NCI-H1092 (cell line): ENCODE data around the gene DLGAP1.
"Not testable (repeated sequence)": the region's sequence is repeated elsewhere in the genome, so short reads cannot be mapped to it uniquely, and the experiment has no call there.

Experiments used
- DNase-seq: peaks from one replicate; lab custom pipeline; 2025; lab: John Stamatoyannopoulos, UW

Gene DLGAP1

GRCh38 chr18:4385876-4386275, 69.2 kb downstream of the DLGAP1 start:
- no peak for DNase-seq

DNA sequence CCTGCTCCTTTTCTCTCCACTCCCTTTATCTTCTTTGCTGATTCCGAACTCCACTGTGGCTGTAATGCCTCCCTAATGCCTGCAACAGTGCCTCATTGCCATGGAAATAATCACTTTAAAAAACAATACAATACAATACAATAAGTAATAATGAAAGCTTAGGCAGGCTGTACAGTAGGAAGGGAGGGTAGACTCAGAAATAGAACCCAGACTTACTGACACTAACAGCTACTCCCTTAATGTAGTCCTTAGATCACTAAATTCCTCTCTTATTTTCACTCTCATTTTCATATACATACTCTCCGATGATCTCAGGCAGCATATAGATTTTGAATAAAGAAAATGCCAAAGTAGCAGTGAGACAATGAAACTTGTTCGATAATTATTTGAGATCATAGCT, 70.2 kb downstream of the DLGAP1 start:
- no peak for DNase-seq

DNA sequence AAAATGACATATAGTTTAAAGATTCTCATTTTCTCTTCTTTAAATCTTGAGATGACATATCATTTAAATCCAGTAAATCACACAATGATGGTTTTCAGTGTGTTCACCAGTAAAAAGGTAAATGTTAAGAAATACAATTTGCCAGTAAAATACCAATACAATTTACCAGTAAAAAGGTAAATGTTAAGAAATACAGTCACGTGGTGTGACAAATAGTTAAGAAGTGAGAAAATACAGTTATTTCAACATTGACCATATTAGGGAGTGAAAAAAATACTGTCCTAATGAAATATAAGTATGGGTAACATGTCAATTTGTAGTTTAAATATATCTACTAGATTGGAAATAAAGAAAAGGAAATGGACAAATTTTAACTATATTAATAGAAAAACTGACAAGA, 80.5 kb downstream of the DLGAP1 start:
- DNase-seq: no peak

DNA sequence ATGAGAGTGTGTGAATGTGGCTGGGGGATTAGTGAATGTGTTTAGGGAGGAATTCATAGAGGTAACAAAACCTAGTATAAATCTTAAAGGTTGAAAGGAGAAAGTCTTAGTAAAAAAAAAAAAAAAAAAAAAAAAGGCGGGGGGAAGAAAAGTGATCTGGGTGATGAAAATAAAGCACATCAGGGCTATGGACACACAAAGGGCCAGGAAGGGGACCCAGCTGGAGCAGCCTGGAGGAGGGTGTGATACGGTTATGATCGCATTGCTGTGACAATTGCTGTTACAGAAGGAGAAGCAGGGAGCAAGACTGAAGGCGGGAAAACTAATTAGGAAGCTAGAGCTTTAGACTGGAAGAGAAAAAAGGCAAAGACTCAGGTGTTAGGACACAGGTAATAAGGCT, 85.4 kb downstream of the DLGAP1 start:
- no peak for DNase-seq

DNA sequence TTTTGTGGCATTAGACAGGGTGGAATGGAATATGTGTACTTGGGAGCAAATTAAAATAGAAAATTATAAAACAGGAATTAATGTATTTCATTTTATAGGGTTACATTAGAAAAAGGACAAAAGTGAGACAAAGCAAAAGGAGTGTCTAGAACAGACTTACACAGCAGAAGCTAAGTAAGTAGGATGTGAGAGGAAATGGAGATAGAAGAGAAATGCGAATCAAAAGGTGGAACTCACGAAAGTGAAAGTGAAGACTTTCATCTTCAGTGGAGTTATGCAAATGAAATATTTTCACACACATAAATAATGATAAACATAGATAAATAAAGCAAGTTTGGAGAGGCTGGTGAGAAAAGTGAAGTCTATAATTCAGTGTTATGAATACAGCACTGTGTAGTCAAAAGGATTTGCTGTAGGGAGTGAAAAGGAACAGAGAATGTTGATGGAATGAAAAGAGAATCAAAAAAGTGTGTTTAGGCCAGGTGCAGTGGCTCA, 94.8 kb downstream of the DLGAP1 start:
- no peak for DNase-seq

GRCh38 chr18:4358618-4359017, 96.5 kb downstream of the DLGAP1 start:
- DNase-seq: no peak

GRCh38 chr18:4357579-4357978, 97.5 kb downstream of the DLGAP1 start:
- no peak for DNase-seq

DNA sequence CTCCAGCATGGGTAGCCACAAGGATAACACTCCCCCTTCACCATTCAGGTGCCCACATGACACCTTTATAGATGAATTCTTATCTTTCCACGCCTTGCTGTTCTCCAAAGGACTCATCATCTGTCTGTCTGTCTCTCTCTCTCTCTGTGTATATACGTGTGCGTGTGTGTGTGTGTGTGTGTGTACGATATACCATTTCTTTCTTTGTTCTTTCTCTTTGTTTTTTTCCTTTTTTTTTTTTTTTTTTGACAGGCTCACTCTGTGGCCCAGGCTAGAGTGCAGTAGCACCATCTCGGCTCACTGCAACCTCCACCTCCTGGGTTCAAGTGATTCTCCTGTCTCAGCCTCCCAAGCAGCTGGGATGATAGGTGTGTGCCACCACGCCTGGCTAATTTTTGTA, 98.2 kb downstream of the DLGAP1 start:
- no peak for DNase-seq

DNA sequence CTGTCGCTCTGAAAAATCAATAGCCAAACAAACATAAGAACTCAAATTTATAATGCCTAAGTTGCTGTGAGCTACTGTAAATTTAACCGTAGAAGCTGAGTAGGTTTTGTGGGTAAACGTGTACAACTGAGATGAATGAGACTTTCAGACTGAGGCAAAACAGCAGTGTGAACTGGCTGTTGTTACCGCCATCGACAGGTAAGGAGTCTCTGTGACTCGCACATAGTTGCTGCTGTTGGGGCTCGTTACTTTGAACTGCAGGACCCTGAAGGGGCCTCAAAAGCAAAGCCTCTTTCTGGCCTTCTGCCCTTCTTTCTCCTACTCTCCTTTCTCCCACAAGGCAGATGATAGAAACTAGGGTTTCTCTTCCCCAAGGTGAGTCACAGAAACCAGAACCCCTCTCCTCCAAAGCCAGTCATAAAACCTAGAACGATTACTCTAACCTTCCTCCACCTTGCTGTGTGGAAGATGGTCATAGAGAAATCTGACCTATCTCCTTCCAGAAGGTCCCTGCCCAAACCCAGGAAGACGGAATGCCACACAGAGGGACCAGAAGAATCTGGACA, 101.2 kb downstream of the DLGAP1 start:
- no peak for DNase-seq

DNA sequence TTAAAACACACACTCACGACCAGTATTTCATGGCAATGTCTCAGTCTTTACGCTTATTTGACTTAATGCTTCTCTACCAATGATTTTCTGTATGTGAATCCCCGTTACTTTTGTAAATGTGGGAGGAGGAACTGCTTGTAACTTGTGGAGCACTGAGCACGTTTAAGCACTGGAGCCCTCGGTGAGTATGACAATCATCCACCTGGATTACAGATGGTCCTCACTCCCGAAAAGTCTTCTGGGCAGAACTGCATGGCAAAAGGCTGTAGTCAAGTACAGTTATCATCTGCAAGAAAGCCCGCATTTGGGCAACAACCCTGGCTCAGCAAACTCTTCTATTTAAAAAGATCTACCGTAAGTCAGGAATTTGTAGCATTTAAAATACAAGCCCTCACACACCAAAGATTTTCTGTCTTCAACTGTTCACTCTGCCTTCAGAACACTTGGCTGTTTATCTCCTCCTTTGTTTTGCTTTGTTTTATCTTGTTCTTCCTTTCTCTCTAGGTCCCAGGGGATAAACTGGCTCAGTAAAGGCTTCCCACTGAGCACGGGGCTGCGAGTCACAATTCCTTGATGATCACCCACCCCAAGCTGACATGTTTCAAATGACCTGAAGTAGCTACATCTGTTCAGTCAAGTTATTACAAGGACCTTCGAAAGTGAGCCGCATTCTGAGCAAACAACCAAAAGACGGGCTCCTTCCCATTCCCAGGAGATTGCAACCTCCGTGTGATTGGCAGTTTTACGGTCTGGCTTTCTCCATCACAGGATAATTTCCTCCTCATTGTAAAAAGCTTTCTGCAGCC, 102.2 kb downstream of the DLGAP1 start:
- no peak for DNase-seq

DNA sequence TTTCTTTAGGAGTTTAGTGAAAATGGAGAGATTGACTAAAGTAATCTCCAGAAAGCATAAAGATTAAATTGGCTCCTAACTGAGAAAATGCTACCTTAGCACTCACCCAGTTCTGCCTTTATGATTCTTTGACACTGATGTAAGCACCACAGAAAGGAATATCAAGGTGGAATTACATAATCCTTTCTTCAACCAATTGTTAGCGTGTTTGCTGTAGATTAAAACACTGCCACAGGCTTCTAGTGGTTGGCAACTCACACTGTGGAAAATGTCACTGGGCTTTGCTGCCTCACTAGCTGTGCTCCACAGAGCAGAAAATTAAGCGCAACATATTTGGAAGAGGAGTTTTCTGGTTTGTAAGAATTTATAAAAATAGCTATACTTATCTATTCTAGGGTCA, 104.1 kb downstream of the DLGAP1 start:
- no peak for DNase-seq

DNA sequence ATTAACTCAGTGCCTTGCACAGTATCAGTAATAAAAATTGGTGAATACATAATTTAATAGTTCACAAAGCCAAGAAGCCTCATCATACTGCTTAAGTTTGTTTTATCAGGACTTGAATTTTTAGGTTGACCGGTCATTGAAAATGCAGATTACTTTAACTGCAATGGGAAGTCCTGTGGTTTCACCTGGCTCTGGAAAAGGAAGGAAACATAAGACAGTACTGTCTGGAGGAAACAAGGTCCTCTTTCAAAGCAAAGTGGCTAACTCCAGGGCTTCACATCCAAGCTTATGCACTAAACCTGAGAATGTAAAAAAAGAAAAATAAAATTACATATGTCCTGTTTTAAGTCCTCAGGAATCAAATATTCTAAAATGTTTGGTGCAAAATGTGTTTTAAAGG, 119.7 kb downstream of the DLGAP1 start:
- no peak for DNase-seq

DNA sequence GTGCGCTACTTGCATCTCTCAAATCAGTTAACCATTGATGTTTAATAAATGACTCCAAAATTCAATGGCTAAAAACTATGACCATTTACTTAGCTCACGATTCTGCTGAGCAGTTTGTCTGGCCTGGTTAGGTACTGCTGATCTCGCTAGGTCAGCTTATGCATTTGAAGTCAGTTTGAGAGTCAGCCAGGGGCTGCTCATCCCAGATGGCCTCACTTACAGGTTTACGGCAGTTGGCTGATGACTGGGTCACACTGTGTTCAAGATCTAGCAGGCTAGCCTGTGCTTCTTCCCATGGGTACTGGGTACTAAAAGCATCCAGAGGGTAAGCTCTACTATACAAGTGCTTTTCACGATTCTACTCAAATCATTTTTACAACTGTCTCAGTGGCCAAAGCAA, 122.1 kb downstream of the DLGAP1 start:
- DNase-seq: no peak

GRCh38 chr18:4319738-4320677, 135.1 kb downstream of the DLGAP1 start:
- no peak for DNase-seq

- no peak for DNase-seq
Observed at GRCh38 chr18:4318311-4318710, 136.8 kb downstream of the DLGAP1 start.

GRCh38 chr18:4311945-4312344, 143.2 kb downstream of the DLGAP1 start:
- not testable (repeated sequence) for DNase-seq

GRCh38 chr18:4311136-4311535, 144.0 kb downstream of the DLGAP1 start:
- DNase-seq: no peak

DNA sequence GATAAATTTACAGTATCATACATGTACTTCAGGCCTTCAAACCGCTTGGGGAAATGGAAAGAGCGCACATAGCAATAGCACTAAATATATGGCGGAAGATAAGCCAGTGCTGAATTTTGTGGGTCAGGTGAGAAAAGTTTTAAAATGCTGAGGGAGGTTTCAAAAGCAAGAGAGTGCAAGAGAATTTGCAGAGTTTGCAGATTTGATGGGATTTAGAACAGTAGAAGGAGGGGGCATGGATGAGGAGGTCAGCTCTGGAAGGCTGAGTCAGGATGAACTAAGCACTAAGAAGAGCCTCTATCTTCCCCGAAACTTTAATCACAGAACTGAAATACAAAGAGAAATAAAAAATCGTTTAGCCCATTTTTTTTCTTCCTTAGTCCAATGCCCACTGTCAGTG, 145.9 kb downstream of the DLGAP1 start:
- DNase-seq: no peak

- DNase-seq: no peak
Observed at GRCh38 chr18:4308576-4308975, 146.5 kb downstream of the DLGAP1 start.

- DNase-seq: no peak
Observed at GRCh38 chr18:4299395-4299794, 155.7 kb downstream of the DLGAP1 start.

DNA sequence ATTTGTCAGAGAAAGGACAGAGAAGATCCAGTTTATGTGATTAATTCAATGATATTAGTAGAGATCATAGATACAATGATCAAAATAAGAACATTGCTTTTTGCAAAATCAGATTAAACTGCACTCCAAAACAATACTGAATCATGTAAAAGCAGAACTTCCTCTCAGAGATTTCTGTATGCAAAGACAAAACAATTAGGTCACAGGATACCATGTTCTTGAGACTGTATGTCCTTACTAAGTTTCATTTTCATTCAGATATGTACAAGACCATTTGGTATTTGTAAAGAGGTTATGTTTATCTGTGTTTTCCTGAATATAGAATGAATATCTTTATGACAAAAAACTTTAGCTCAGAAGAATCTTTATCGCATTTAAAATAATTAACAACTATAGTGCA, 161.8 kb downstream of the DLGAP1 start:
- DNase-seq: no peak

GRCh38 chr18:4292696-4293095, 162.4 kb downstream of the DLGAP1 start:
- no peak for DNase-seq

GRCh38 chr18:4287340-4287739, 167.8 kb downstream of the DLGAP1 start:
- not testable (repeated sequence) for DNase-seq
